UCSD-AML1 (cell line): ENCODE results near the gene IKZF3.
"Not testable (repeated sequence)": the region's sequence is repeated elsewhere in the genome, so short reads cannot be mapped to it uniquely, and the experiment has no call there.

Experiments
- DNase-seq: peaks from one replicate; lab custom pipeline; 2025; ENCODE audit not compliant: unreplicated experiment; lab: John Stamatoyannopoulos, UW

IKZF3 gene

GRCh38 chr17:39782481-39782880 is 81.6 kb downstream of the IKZF3 start:
- no peak for DNase-seq

- no peak for DNase-seq
These were observed 82.3 kb downstream of the IKZF3 start for GRCh38 chr17:39781861-39782213.

- DNase-seq = no peak
These were observed 82.9 kb downstream of the IKZF3 start for GRCh38 chr17:39781031-39781860.

- no peak for DNase-seq
These were observed 86.4 kb downstream of the IKZF3 start for GRCh38 chr17:39777534-39778365.

- DNase-seq = no peak
These were observed 87.9 kb downstream of the IKZF3 start for GRCh38 chr17:39776252-39776651.

- no peak for DNase-seq
These were observed 89.1 kb downstream of the IKZF3 start for GRCh38 chr17:39775031-39775430.

GRCh38 chr17:39774047-39774446 is 90.1 kb downstream of the IKZF3 start:
- no peak for DNase-seq

GRCh38 chr17:39772987-39773934 is 90.9 kb downstream of the IKZF3 start:
- no peak for DNase-seq

GRCh38 chr17:39772415-39772814 is 91.7 kb downstream of the IKZF3 start:
- no peak for DNase-seq

- no peak for DNase-seq
These were observed 94.0 kb downstream of the IKZF3 start for GRCh38 chr17:39769974-39770587.

- DNase-seq = no peak
These were observed 97.0 kb downstream of the IKZF3 start for GRCh38 chr17:39767147-39767546.

- DNase-seq = no peak
These were observed 98.3 kb downstream of the IKZF3 start for GRCh38 chr17:39765766-39766165.

GRCh38 chr17:39765175-39765574 is 98.9 kb downstream of the IKZF3 start:
- no peak for DNase-seq

- DNase-seq = not testable (repeated sequence)
These were observed 99.9 kb downstream of the IKZF3 start for GRCh38 chr17:39764171-39764570.

GRCh38 chr17:39763051-39763820 is 100.9 kb downstream of the IKZF3 start:
- DNase-seq = no peak

GRCh38 chr17:39761861-39762496 is 102.1 kb downstream of the IKZF3 start:
- no peak for DNase-seq

GRCh38 chr17:39759204-39759603 is 104.9 kb downstream of the IKZF3 start:
- no peak for DNase-seq

GRCh38 chr17:39757931-39758873 is 105.9 kb downstream of the IKZF3 start:
- DNase-seq = peak; percentile 34
